Measurements from ENCODE around the gene E2F4. TPM values are rescaled to one million over a fixed set of nuclear protein-coding genes. Genes with fewer than 3 reads are reported as not detected.

Gene E2F4
- total and polyA plus RNA-seq, 9 of the 15 experiments (the other 6 are each of a cell fraction or from before 2014, with no cell fraction given) = 9.7 to 139 (median 106) TPM

GRCh38 chr16:67165121-67166078, 26.6 kb upstream of the E2F4 start:
- intact Hi-C loops (cut with micrococcal nuclease) = no loop called here
- POLR2A ChIA-PET = interaction anchor here (0.5 to 0.6 kb wide), 2 partner anchors 12 to 315 kb away, joined by 3 read pairs; no protein-coding TSS in a partner anchor
- BruUV-seq (replicated peaks) = no TSS peak
- H3K4me2 ChIP-seq (ENCODE audit: insufficient read depth, low read length) = peak overlapping the region; percentile 54
- H2AFZ ChIP-seq (ENCODE audit: low read depth, low read length) = no peak overlapping the region
- H3K9ac ChIP-seq (ENCODE audit: insufficient read depth in 1 of 2, low read depth in 2 of 2, low read length in 2 of 2) = peak overlapping the region; percentile 76 to 95
- WGBS (ENCODE audit: insufficient coverage, low coverage, missing lambda C conversion rate) = 89% methylated on average over 40 of the region's 85 CpGs
- CTCF ChIA-PET (ENCODE audit: low intra/inter-chr PET ratio) = no interaction called here
- FAIRE-seq (no peak), ATAC-seq (no peak), DNase-seq (ENCODE audit: extremely low read depth in 1 of 4, low spot score in 3 of 4) (peak in 1 of 4 experiments; percentile 29)
- peaks cover 19 to 84% of the 10 kb centered on the region in 2 experiments for H3K4me1 ChIP-seq (replicated peaks in 1 of 2; ENCODE audit: control insufficient read depth in 2 of 2, insufficient read depth in 2 of 2, low read length in 2 of 2)
- H3K27me3 ChIP-seq (ENCODE audit: control insufficient read depth in 2 of 2, insufficient read depth in 2 of 2, low read length in 2 of 2) = no peaks in the 10 kb centered on the region
- peaks cover 12% of the 10 kb centered on the region for H3K79me2 ChIP-seq (ENCODE audit: control insufficient read depth, insufficient read depth, low read length)
- no peaks in the 10 kb centered on the region for H3K9me1 ChIP-seq (ENCODE audit: control insufficient read depth, insufficient read depth, low read length)
- peak overlapping the region; percentile 34; the same call in 1 of the 2 replicates for H3K4me3 ChIP-seq
- H3K9me3 ChIP-seq (replicated peaks; ENCODE audit: control insufficient read depth, insufficient read depth, low read depth, low read length) = no peaks in the 10 kb centered on the region
- peak overlapping the region; percentile 82 for H3K27ac ChIP-seq (ENCODE audit: extremely low read depth, low read depth, low read length)
- H3K36me3 ChIP-seq (ENCODE audit: control insufficient read depth, insufficient read depth, low read length) = peaks cover 13% of the 10 kb centered on the region; the same call in 2 of the 3 replicates
- H4K20me1 ChIP-seq (replicated peaks; ENCODE audit: control insufficient read depth, insufficient read depth, low read length) = no peaks in the 10 kb centered on the region
- in situ Hi-C loops (cut with MboI) = loop anchor here (25.0 kb wide), 1 partner anchor 203 kb away; the partner anchor contains the start of gene CES3
- TF ChIP-seq TGIF2 (CRISPR knock-in tag; IDR thresholded peaks at IDR 0.05) (0 out of 2 replicates have a peak, but pooled peaks have one; percentile 6), ZBTB33 (CRISPR knock-in tag; IDR thresholded peaks at IDR 0.05) (peak; percentile 99), ETV1 (tag; conservative IDR thresholded peaks at IDR 0.05; ENCODE audit: low read depth) (no peak), ZBTB7A (IDR thresholded peaks at IDR 0.05; ENCODE audit: borderline replicate concordance, control insufficient read depth, low read depth, low read length) (0 out of 2 replicates have a peak, but pooled peaks have one; percentile 1), ATF3 (IDR thresholded peaks at IDR 0.05) (peak; percentile 49; the same call in 1 of the 2 replicates), ATF3 (CRISPR knock-in tag; conservative IDR thresholded peaks at IDR 0.05) (no peak), BCOR (IDR thresholded peaks at IDR 0.05) (peak; percentile 20; the same call in 1 of the 2 replicates), GABPA (tag; conservative IDR thresholded peaks at IDR 0.05; ENCODE audit: low read depth) (no peak), RBM14 (IDR thresholded peaks at IDR 0.05; ENCODE audit: borderline replicate concordance, insufficient read depth, low read depth, low read length) (peak; percentile 57; the same call in 1 of the 2 replicates), POLR2G (IDR thresholded peaks at IDR 0.05; ENCODE audit: low read depth, low read length) (peak; percentile 54), STAT6 (CRISPR knock-in tag; IDR thresholded peaks at IDR 0.05) (no peak), ID3 (CRISPR knock-in tag; IDR thresholded peaks at IDR 0.05) (no peak), ID3 (tag; IDR thresholded peaks at IDR 0.05) (0 out of 2 replicates have a peak, but pooled peaks have one; percentile 2)
